ENCODE measurements around the gene GUCA2A.

GUCA2A gene

GRCh38 chr1:42128499-42128898 is 36.0 kb downstream of the GUCA2A start:
- no peak for DNase-seq

- no peak for DNase-seq
Measured at GRCh38 chr1:42127767-42128166, 36.8 kb downstream of the GUCA2A start.

DNA sequence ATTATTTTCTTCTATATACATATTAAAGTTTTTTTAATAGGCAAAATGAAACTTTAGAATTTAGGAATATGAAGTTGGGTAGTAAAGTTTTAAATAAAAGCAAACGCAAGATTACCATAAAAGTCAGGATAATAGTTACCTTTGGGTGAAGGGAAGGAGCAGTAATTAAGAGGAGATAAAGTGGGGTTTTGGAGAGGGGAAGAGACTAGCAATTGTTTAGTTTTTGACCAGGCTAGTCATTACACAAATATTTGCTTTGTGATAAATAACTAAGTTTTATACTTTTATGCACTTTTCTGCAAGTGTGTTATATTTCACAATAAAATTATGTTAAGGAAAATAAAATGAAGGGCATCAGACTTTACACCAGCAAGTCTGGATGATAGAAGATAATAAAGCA is 39.0 kb downstream of the GUCA2A start:
- no peak for DNase-seq

DNA sequence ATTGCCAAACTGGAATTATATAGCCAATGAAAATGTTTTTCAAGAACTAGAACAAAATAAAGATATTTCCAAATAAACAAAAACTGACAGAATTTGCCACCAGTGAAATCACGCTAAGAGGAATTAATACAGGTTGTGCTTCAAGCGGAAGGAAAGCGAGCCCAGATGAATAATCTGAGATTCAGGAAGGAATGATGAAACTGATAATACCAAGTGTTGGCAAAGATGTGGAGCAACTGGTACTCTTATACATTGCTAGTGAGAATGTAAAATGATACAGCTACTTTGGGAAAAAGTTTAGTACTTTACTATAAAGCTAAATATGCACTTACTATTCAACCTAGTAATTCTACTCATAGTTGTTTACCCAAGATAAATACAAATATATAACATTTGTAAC is 42.1 kb downstream of the GUCA2A start:
- DNase-seq = no peak

DNA sequence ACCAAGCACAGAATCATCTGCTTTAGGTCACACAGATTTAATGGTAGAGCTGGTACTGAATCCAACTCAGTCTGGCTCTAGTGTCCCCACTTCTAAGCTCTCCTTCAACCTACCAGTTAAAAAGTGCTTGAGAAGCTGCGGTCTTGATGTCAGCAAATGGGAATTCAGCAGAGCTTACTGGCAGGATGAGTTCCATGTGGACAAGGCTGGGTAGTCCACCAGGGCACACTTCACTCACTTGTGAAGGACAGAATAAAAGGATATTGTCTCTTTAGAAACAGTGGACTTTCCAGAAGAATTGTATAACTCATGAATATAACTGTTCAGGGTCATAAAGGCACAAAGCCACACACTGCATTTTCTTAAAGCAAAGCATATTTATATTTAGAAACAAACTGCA is 46.4 kb downstream of the GUCA2A start:
- DNase-seq = no peak

- no peak for DNase-seq
Measured at GRCh38 chr1:42117214-42117613, 47.3 kb downstream of the GUCA2A start.

- no peak for DNase-seq
Measured at GRCh38 chr1:42114229-42114628, 50.3 kb downstream of the GUCA2A start.

Measured in suppressor macrophage treated with lipopolysaccharide for 4 hours (primary cell).